HG02852 (cell line): ENCODE results near the gene SAMM50.

ENCODE experiments used
- ATAC-seq: cut with Tn5 transposase; IDR thresholded peaks from one replicate; pipeline ENCODE4 v1.9.1; 2021; ENCODE audit warnings: mild to moderate bottlenecking, moderate library complexity; ENCODE audit not compliant: unreplicated experiment

The SAMM50 gene

GRCh38 chr22:43955040-43955882, at the start of gene SAMM50:
Gene SAMM50 (plus strand): TSS chr22:43955442. CDS start chr22:43955578, 136 bp downstream.
- peak; percentile 94 for ATAC-seq

- no peak for ATAC-seq
These were observed 49.6 kb upstream of the SAMM50 start for GRCh38 chr22:43905681-43906080.

- no peak for ATAC-seq
These were observed 45.5 kb upstream of the SAMM50 start for GRCh38 chr22:43909708-43910107.

GRCh38 chr22:43910178-43910695, 45.0 kb upstream of the SAMM50 start:
- ATAC-seq = no peak

- no peak for ATAC-seq
These were observed 43.9 kb upstream of the SAMM50 start for GRCh38 chr22:43911351-43911750.

- no peak for ATAC-seq
These were observed 37.7 kb upstream of the SAMM50 start for GRCh38 chr22:43917521-43917920.

- ATAC-seq = no peak
These were observed 35.9 kb upstream of the SAMM50 start for GRCh38 chr22:43919106-43919973.

- no peak for ATAC-seq
These were observed 33.9 kb upstream of the SAMM50 start for GRCh38 chr22:43921370-43921769.

GRCh38 chr22:43922123-43922522, 33.1 kb upstream of the SAMM50 start:
- no peak for ATAC-seq

- no peak for ATAC-seq
These were observed 32.1 kb upstream of the SAMM50 start for GRCh38 chr22:43923191-43923590.

- no peak for ATAC-seq
These were observed 31.4 kb upstream of the SAMM50 start, which contains the start of gene PNPLA3 for GRCh38 chr22:43923631-43924464. Gene PNPLA3 (plus strand): TSS chr22:43923805. CDS start chr22:43923912, 107 bp downstream.

GRCh38 chr22:43924877-43925276, 30.4 kb upstream of the SAMM50 start:
- ATAC-seq = no peak

- ATAC-seq = no peak
These were observed 29.6 kb upstream of the SAMM50 start for GRCh38 chr22:43925433-43926348.

- no peak for ATAC-seq
These were observed 28.9 kb upstream of the SAMM50 start for GRCh38 chr22:43926349-43926710.

GRCh38 chr22:43928468-43928867, 26.8 kb upstream of the SAMM50 start:
- no peak for ATAC-seq

GRCh38 chr22:43928908-43929307, 26.3 kb upstream of the SAMM50 start:
- ATAC-seq = no peak

- no peak for ATAC-seq
These were observed 23.5 kb upstream of the SAMM50 start for GRCh38 chr22:43931771-43932170.

GRCh38 chr22:43941449-43941848, 13.8 kb upstream of the SAMM50 start:
- ATAC-seq = no peak

- no peak for ATAC-seq
These were observed 10.4 kb upstream of the SAMM50 start for GRCh38 chr22:43944670-43945430.
